Skeletal muscle cell (primary cell): Measurements from ENCODE around the gene LPIN1.
"Not testable (repeated sequence)": the region's sequence is repeated elsewhere in the genome, so short reads cannot be mapped to it uniquely, and the experiment has no call there.

ENCODE experiments used
- DNase-seq: peaks from one replicate; pipeline ENCODE4 v3.0.0-alpha.2; 2010; ENCODE audit warnings: low read depth
- H3K4me3 ChIP-seq: 2 replicates; pipeline ENCODE4 v1.5.1; 2011; ENCODE audit warnings: low read depth, mild to moderate bottlenecking, control low read depth, low read length, moderate library complexity

Gene LPIN1

GRCh38 chr2:11802782-11803191 lies 56.4 kb downstream of the LPIN1 start:
- DNase-seq: peak; percentile 52
- no peak overlapping the region for H3K4me3 ChIP-seq

- no peak for DNase-seq
- H3K4me3 ChIP-seq: no peak overlapping the region
Observed at GRCh38 chr2:11805024-11805423, 58.6 kb downstream of the LPIN1 start.

DNA sequence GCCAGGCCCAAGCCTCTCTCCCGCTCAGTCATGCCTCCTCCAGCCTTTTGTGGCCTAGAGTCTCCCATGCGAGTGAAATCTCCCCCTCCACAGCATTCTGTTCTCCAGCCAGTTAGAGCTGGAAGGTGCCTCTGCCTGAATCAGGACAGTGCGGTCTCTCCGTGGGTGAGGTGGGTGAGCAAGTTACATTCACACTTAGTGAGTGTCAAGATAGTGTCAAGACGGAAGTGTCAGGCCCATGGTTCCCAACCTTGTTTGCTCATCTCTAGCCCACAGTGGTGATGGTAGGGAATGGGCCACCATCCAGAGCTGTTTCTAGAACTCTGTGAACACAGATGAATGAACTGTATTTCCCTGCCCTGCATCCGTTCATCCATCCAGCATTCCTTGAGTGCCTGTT lies 59.5 kb downstream of the LPIN1 start:
- no peak for DNase-seq
- no peak overlapping the region for H3K4me3 ChIP-seq

DNA sequence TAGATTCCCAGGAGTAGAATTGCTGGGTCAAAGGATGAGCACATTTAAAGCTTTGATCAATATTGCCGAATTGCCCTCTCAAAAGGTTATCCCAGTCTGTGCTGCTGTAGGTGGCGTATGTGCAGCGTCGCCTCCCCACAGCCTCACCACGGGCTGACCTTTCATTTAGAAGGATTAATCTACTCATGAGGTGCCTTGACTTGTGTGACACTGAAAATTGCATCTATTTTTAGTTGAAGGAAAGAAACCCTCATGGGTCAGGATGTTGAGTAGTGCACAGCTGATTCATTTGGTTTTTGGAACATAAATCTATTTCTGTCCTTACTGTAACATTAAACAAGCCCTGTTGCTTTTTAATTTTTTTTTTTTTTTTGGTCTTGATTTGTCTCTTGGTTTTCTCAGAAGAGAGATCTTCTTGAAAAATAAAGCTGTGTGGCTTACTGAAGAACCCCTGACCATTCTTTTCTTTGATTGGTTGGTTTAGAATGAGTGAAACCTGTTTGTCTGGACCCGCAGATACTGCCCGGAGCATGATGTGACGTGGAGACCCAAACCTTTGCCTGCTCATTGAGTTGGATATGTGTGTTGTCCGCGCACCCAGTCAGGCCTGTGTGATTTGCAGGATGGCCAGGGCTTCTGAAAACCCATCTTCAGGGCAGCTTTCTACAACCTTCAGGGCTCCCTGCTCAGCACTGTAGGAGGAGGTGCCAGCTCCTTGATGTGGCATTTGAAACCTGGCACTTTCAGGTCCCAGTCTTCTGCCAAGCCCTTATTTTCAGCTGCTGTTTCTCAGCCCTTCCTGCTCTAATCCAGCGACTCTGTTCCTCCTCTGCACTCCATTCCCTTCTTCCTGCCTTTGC lies 61.0 kb downstream of the LPIN1 start:
- DNase-seq: no peak
- no peak overlapping the region for H3K4me3 ChIP-seq

DNA sequence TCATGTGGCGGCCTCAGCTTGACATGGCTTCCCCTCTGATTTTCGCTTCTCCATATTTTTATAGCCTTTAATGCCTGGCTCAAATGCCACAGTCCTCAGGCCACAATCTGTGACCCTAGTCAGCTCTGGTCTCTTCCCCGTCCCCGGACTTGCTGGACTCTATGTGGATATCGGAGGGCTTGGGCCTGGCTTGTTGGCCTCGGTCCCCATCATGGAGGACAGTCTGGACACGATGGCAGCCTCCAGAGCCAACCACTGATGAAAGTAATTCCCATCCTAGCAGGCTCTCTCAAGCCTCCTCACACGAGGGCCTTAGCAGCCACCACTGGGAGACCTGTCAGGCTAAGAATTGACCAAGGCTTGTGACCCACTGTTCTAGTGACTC lies 61.6 kb downstream of the LPIN1 start:
- DNase-seq: no peak
- no peak overlapping the region for H3K4me3 ChIP-seq

- no peak overlapping the region for H3K4me3 ChIP-seq
- no peak for DNase-seq
Observed at GRCh38 chr2:11809586-11810236, 63.3 kb downstream of the LPIN1 start.

GRCh38 chr2:11810237-11810977 lies 64.0 kb downstream of the LPIN1 start:
- no peak for DNase-seq
- H3K4me3 ChIP-seq: no peak overlapping the region

DNA sequence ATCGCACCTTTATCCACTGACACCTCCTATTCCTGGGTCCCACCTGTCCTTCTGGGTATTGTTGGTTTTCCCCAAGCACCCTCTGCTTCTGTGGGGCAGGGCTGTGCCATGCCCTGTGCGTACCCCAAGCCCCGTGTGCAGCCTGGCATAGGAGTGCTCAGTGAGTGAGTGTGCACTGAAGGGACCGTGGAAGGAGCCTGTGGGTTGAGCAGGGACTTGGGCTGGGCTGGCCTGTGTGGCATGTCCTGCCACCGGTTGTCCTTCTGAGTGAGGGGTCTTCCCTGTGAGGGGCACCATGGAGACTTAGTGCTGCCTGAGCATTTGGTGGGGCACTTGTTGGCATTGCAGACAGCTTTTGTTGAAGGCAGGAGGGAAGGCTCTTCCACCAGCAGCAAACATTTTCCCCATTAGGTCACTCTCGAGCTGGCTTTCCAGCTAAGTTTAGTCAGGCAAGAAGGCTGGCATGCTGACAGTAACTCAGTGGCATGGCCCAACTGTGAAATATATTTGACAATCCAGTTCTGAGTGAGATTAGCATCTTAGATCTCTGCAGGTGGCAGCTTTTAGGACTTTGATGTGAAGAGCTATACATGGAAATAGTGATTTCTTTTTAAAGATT lies 64.7 kb downstream of the LPIN1 start:
- DNase-seq: no peak
- no peak overlapping the region for H3K4me3 ChIP-seq

DNA sequence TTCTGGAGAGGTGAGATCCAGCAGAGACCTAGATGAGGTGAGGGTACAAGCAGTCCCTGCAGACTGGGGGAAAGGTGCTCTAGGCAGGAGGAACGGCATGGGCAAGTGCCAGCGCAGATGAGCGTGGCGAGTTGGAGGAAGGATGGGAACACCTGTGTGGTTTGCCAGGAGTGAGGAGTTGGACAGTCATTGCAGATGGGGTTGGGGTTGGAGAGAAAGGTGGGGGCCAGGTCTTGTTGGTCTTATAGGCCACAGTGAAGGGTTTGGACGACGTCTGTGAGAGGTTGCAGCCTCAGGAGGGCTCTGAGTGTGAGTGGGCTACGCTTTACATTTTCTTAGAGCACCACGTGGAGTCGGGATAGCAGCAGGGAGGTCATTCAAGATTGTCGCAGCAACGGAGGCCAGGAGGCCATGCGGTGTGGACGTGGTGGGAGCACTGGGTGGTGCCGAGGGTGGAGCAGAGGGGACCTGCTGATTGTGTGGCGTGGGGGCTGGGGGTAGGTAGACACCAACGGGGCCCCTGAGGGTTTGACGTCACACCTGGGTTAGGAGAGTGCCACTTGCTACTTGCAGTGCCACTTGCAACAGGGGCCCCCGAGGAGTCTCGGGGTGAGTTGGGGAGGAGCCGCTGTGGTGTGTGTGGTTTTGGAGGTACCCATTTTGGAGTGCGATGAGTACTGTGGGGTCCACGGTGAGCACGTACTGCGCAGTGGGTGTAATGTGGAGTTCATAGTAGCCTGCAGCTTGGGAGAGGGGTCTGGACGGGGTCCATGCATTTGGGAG lies 66.2 kb downstream of the LPIN1 start:
- no peak overlapping the region for H3K4me3 ChIP-seq
- no peak for DNase-seq

- H3K4me3 ChIP-seq, DNase-seq: not testable (repeated sequence)
Observed at GRCh38 chr2:11813345-11813744, 66.9 kb downstream of the LPIN1 start.

DNA sequence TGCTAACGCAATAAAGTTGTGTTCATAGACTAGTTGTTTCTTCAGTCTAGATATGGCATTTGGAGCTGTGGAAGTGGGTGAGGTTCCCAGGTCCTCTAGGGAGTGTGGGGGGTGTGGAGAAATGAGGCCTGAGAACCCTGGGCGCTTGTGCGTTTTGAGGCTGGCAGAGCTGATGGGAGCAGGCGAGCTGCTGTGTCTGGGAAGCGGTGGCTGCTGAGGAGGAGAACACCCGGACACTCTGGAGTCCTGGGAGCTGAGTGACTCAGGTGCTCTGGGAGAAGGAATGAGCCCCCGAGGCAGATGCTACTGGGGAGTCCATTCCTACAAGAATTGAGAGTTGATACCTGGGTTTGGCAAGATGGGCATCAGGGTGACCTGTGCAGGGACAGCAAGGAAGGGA lies 67.5 kb downstream of the LPIN1 start:
- no peak for DNase-seq
- no peak overlapping the region for H3K4me3 ChIP-seq

GRCh38 chr2:11814979-11815510 lies 68.6 kb downstream of the LPIN1 start:
- H3K4me3 ChIP-seq: no peak overlapping the region
- no peak for DNase-seq

DNA sequence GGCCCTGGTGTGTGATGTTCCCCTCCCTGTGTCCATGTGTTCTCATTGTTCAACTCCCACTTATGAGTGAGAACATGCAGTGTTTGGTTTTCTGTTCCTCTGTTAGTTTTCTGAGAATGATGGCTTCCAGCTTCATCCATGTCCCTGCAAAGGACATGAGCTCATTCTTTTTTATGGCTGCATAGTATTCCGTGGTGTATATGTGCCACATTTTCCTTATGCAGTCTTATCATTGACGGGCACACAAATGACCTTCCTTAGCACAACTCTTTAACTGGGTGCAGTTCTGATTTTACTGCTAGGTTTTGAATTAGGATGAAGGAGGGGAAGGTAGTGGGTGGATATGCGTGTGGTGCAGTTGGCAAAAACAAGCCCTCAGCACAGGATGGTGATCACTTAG lies 70.5 kb downstream of the LPIN1 start:
- not testable (repeated sequence) for DNase-seq, H3K4me3 ChIP-seq

GRCh38 chr2:11819235-11819729 lies 72.8 kb downstream of the LPIN1 start:
- H3K4me3 ChIP-seq: no peak overlapping the region
- no peak for DNase-seq

DNA sequence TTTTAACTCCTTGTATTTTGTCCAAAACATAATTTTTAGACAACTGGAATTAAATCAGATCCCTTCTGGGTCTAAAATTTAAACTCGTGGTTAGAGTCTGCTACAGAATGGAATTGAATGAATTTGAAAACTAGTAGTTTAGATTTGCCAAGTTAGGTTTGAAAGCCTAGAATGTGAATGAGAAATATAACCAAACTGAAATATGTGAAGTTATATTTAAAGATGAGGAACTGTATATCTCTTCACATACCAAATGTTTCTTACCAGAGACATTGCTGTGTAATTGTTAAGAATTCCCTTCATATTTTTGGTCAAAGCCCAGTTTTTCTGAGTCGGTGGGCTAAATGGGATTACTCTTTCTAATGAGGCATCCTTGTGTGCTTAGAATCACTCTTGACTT lies 74.2 kb downstream of the LPIN1 start:
- no peak overlapping the region for H3K4me3 ChIP-seq
- DNase-seq: no peak

- no peak overlapping the region for H3K4me3 ChIP-seq
- DNase-seq: no peak
Observed at GRCh38 chr2:11821705-11822104, 75.3 kb downstream of the LPIN1 start.

GRCh38 chr2:11822359-11822745 lies 75.9 kb downstream of the LPIN1 start:
- DNase-seq, H3K4me3 ChIP-seq: not testable (repeated sequence)

- H3K4me3 ChIP-seq: no peak overlapping the region
- DNase-seq: no peak
Observed at GRCh38 chr2:11822746-11823451, 76.5 kb downstream of the LPIN1 start.
